GM21367 (cell line): ENCODE measurements around the gene MAPT.

Experiments used
- ATAC-seq: cut with Tn5 transposase; IDR thresholded peaks from one replicate; pipeline ENCODE4 v1.9.1; 2021; ENCODE audit not compliant: unreplicated experiment

MAPT gene

DNA sequence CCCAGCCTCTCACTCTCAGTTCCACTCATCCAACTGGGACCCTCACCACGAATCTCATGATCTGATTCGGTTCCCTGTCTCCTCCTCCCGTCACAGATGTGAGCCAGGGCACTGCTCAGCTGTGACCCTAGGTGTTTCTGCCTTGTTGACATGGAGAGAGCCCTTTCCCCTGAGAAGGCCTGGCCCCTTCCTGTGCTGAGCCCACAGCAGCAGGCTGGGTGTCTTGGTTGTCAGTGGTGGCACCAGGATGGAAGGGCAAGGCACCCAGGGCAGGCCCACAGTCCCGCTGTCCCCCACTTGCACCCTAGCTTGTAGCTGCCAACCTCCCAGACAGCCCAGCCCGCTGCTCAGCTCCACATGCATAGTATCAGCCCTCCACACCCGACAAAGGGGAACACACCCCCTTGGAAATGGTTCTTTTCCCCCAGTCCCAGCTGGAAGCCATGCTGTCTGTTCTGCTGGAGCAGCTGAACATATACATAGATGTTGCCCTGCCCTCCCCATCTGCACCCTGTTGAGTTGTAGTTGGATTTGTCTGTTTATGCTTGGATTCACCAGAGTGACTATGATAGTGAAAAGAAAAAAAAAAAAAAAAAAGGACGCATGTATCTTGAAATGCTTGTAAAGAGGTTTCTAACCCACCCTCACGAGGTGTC lies 131.3 kb downstream of the MAPT start:
- no peak for ATAC-seq

DNA sequence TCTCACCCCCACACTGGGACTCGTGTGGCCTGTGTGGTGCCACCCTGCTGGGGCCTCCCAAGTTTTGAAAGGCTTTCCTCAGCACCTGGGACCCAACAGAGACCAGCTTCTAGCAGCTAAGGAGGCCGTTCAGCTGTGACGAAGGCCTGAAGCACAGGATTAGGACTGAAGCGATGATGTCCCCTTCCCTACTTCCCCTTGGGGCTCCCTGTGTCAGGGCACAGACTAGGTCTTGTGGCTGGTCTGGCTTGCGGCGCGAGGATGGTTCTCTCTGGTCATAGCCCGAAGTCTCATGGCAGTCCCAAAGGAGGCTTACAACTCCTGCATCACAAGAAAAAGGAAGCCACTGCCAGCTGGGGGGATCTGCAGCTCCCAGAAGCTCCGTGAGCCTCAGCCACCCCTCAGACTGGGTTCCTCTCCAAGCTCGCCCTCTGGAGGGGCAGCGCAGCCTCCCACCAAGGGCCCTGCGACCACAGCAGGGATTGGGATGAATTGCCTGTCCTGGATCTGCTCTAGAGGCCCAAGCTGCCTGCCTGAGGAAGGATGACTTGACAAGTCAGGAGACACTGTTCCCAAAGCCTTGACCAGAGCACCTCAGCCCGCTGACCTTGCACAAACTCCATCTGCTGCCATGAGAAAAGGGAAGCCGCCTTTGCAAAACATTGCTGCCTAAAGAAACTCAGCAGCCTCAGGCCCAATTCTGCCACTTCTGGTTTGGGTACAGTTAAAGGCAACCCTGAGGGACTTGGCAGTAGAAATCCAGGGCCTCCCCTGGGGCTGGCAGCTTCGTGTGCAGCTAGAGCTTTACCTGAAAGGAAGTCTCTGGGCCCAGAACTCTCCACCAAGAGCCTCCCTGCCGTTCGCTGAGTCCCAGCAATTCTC lies 132.1 kb downstream of the MAPT start:
- ATAC-seq, result no peak

DNA sequence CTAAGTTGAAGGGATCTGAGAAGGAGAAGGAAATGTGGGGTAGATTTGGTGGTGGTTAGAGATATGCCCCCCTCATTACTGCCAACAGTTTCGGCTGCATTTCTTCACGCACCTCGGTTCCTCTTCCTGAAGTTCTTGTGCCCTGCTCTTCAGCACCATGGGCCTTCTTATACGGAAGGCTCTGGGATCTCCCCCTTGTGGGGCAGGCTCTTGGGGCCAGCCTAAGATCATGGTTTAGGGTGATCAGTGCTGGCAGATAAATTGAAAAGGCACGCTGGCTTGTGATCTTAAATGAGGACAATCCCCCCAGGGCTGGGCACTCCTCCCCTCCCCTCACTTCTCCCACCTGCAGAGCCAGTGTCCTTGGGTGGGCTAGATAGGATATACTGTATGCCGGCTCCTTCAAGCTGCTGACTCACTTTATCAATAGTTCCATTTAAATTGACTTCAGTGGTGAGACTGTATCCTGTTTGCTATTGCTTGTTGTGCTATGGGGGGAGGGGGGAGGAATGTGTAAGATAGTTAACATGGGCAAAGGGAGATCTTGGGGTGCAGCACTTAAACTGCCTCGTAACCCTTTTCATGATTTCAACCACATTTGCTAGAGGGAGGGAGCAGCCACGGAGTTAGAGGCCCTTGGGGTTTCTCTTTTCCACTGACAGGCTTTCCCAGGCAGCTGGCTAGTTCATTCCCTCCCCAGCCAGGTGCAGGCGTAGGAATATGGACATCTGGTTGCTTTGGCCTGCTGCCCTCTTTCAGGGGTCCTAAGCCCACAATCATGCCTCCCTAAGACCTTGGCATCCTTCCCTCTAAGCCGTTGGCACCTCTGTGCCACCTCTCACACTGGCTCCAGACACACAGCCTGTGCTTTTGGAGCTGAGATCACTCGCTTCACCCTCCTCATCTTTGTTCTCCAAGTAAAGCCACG lies 133.0 kb downstream of the MAPT start:
- no peak for ATAC-seq

DNA sequence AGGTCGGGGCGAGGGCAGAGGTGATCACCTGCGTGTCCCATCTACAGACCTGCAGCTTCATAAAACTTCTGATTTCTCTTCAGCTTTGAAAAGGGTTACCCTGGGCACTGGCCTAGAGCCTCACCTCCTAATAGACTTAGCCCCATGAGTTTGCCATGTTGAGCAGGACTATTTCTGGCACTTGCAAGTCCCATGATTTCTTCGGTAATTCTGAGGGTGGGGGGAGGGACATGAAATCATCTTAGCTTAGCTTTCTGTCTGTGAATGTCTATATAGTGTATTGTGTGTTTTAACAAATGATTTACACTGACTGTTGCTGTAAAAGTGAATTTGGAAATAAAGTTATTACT lies 133.6 kb downstream of the MAPT start:
- no peak for ATAC-seq

DNA sequence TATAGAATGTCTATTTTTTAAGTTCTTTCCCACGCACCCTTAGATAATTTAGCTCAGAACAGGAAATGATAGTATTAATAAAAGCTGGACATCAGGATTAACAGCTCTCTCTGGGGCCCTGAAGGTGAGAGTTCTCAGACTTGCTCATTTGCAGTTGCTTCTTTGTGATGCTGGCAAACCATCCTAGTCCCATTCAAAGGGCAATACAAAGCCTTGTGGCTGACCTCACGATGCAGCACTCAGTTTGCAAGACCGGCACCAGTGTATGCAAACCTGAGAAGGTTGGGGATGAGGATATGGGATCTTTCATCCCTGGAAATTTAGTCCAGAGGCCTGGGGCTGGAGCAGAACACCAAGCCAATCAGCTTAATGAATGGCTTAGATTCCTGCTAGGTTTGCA lies 134.0 kb downstream of the MAPT start:
- no peak for ATAC-seq

DNA sequence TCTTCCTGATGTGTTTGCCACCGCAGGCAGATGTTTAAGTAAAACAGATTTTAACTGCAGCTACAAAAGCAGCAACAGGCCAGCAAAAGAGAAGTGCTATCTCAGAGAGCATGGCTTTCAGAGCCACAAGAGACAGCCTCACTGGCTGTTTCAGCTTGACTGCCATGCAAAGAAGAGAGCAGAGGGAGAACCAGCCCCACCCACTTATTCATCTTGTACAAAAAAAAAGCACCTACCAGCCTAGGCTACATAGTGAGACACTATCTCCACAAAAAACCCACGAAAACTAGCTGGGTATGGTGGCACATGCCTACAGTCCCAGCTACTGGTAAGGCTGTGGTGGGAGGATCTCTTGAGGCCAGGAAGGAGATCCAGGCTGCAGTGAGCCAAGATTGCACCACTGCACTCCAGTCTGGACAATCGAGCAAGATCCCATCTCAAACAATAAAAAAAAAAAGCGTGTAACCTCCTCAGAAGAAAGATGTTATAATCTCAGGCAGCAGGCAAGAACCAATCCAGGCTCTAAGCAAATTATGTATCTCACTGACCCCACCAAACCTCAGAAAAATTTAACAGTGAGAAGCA lies 134.7 kb downstream of the MAPT start:
- ATAC-seq, result no peak

DNA sequence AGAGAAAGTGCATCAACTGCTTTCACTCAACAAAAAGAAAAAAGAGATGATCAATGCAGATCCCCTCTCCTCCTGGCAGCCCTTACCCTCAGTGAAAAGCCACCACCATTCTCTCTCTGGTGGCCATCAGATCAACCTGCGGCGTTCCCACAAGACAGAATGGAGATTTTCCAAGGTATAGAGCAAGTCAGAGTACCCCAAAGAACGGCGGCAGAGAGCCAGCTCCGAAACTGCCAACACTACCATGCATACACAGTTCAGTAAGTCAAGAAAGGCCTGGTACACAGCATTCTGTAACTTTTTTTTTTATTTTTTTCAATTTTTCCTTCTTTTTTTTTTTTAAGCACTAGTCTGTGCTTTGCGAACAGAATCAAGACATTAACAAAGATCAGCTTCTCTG lies 135.3 kb downstream of the MAPT start:
- no peak for ATAC-seq

DNA sequence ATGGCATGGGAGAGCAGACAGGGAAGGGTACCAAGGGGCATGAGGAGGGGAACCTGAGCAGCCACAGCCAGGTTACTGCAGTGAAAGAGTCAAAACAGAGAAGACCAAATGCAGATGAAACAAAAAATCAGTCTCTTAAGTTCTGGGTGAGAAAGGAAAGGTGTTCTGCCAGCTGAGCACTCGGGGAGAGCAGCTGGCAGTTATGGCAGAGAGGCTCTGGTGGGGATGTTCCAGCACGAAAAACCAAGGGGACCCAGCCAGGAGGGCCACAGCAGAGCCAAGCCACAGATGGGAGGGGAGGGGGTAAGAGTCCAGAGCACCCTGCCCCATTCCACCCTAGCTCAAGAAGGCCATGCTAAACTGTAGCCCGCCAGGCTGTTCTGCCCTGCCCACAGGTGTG lies 136.4 kb downstream of the MAPT start:
- ATAC-seq, result no peak

DNA sequence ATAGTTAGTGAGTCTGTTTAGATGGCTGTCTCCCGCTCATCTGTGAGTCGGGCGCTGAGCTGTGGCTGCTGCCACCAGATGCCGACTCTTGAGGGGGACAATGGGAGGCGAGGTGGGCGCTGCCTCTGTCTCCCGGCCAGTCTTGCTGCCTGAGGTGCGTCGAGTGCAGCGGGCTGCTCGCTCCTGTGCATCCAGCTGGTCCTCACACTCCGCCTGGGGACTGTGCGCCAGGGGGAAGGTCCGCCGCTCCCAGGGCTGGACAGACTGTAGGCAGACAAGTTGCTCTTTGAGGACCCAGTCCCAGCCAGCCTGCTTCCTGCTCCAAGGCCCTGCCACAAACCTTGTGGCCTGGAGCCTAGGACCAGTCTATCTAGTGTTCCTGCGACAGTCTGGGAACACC lies 137.1 kb downstream of the MAPT start:
- ATAC-seq, result no peak

DNA sequence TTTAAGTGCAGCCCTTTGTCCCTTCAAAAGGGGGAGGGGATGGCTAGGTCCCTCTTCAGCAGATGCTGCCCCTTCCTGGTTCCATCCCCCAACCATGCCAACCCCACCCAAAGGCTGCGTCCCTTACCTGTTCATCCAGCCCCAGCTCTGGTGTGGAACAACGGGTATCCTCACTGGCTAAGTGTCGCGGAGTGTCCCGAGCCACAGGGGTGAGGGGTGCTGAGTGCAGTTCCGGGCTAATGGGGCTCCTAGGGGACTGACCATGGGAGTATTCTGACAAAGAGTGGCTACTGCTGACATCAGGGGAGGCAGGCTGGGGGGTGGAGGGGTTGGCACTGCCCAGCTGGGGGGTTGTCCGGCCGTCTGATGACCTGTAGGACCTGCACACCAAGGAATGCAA lies 137.6 kb downstream of the MAPT start:
- no peak for ATAC-seq

DNA sequence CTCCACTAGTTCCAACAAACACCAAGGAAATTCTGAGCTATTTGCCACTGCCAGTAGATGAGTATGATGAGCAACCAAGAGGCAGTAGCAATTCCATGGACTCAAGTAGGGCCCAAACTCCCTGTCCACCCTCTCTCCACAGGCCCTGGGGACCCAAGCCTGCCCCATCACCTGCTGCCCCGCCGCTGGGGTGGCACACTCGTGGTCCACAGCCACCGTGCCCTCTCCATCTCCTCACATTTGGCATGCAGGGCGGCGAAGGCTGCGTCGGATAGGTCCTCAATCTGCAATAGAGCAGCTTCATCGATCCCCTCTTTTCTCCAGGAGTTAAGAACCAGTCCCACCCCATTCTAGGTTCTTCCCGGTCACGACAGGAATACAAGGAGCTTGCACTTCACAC lies 138.6 kb downstream of the MAPT start:
- no peak for ATAC-seq

DNA sequence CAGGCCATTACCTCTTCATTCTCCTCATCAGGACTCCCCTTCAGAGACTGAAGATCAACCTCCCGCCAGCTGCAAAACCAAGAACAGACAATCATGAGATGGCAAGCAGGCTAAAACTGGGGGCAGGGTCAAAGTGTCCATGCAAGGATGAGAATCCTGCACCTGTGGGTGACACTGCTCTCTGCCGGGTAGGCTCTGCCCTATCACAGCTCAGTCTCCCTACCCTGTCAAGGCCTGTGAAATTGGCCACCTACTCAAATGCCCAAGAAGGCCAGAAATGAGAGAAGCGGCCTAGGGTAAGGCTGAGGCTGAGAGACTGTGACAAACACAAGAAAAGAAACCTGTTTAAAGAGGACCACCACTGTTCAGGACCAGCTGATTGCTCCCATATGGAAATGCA lies 139.0 kb downstream of the MAPT start:
- ATAC-seq, result no peak

DNA sequence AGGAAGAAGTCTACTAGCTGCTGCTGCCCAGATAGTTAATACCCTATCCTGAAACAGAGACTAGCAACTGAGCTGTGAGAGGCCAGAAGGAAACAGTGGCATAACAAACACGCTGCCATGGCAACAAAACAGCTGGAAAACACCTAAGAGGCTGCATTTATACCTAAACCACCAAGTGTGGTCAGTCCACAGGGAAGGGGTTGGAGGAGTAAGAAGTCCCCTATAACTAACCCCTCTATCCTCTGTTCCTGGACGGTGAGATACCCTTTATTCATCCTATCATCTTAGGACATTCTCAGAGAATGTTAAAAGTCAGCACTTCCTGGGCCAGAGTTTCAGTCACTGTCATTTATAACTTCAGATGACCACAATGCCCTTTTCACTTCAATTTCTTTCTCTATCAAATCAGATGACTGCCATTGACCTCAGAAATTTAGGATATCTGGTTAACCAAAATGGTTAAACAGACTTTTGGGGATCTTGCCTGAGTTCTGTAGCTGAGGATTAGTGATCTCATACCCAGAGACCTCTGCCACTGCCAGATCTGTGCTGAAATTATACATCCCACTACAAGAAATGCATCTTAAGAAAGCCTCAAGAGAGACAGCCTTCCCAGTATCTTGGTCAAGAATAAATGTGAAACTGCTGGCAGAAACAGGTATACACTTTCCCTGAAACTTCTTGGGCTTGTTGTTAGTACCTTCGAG lies 140.9 kb downstream of the MAPT start:
- no peak for ATAC-seq

DNA sequence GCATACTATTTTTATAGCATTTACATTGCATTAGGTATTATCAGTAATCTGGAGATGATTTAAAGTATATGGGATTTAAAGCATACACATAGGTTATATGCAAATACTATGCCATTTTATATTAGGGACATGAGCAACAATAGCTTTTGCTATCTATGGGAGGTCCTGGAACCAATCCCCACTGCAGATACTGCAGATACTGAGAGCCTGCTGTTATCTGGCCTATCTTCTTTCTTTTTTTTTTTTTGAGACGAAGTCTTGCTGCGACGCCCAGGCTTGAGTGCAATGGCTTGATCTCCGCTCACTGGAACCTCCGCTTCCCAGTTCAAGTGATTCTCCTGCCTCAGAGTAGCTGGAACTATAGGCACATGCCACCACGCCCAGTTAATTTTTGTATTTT lies 142.1 kb downstream of the MAPT start:
- no peak for ATAC-seq

DNA sequence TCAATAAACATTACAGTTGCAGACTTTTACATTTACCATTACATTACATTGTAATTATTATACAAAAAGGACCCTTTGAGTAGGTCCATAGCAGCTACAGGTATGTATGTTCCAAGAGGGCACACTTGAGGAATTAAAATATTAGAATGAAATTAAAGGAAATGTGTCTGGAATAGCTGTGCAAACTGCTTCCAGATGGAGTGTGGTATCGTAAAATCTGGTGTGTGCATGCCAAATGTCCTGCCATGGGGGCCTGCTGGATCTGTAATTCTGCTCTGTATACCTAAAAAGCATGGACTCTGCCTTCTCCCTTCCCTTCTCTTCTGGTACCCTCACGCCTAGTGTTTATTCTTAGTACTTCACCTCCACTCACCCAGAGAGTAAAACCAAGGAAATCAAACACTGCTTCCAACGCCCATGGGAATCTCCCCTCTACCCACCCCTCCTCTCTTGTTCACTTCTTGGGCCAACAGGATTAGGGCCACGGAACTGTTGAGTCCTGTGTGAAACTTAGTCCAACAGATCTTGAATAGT lies 143.4 kb downstream of the MAPT start:
- ATAC-seq, result no peak

DNA sequence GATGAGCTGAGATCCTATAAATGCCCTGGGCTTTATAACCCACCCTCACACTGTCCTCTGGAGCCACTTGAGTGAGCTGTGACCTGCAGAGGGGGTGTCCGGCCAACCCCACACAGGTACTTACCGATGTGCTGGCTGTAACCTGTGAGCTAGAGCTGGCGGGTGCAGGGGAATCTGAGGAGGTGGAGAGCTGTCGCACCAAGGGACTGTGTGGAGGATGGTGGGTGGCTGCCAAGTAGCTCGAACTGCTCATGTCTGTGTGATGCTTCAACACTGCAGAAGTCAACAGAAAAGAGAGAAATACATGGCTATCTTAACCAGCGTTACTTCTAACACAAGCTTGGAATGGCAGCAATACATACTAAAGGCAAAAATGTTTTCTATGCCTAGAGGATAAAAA lies 144.1 kb downstream of the MAPT start:
- no peak for ATAC-seq

DNA sequence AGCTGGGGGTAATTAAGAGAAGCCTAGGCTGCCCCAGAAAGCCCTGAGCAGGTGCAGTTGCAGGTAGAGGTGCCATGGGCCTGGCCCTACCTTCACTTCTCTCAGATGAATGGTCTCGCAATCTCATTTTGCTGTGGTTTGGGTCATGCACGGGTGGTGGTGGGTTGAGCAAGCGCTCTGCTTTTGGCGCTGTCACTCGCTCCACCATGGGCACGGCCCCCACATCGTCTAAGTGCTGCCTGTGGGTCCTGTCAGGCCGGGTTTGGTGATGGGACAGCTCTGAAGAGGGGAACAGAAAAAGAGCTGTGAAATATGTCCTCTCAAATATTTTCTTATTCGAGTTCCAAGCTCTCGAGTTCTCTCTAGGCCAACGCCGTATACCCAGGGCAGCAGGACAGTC lies 144.6 kb downstream of the MAPT start:
- no peak for ATAC-seq

DNA sequence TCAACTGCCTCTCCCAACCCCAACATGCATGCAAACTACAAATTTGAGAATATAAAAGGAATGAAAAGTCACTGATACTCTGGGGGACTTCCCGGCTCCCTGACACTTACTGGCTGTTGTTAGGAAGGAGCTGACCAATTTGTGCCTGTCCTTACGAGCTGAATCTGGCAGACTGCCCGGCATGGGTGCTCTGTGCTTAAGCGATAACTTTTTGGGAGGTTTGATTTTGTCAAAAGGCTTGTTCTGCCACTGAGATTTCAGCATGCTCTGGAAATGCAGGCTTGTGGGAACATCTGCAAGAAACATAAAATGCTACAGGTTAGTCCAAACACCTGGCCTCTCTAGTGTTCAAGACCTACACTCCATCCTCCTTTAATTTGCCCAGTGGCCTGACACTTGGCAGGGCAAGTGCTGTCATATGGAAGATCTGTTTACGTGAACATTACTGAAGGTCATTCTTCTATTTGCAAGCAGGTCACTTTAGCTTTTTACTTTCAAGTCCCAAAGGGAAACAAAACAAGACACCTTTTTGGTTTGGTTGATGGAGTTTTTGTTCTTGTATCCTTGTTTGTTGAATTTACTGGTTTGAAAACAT lies 145.3 kb downstream of the MAPT start:
- no peak for ATAC-seq

DNA sequence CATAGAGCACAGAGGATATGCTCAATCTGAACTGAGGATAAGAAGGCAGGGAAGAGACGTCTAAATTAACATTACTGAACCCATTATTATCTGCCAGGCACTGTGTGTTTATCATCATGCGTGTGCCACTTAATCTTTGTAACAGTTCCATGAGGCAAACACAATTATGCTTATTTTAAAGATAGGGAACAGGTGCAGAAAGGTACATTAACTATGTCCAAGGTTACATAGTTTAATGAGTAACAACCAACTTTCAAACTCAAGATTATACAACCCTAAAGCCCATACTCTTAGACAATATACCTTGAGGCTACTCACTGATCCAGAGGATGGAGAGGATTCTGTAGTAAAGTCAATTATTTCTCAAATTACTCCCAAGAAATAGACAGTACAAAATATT lies 147.9 kb downstream of the MAPT start:
- ATAC-seq, result no peak

DNA sequence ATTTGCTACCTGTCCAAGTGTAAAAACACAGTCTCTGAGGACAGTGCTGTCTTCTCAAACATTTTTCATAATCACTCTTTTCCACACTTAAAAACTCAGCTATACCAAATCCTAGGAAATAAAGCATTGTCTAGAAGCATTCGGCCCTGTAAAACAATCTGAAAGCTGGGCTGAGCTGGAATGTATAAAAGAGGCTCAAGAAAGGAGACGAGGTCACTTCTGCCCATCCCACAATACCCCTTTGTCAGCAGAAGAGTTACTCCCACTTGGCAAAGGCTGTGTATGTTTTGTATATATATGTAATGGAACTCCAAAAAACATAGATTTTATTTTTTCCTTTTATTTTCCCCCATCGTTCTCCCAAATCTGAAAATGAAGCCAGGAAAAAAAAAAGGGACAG lies 148.6 kb downstream of the MAPT start:
- no peak for ATAC-seq
